CD1c-positive myeloid dendritic cell (primary cell): ENCODE results near the gene PRRG2.
A peak's percentile ranks its signal among the peaks of the same experiment; 100 is the strongest.

Source experiments
- DNase-seq: peaks from one replicate; pipeline ENCODE4 v3.0.0-alpha.2; 2016; ENCODE audit errors: extremely low spot score

The PRRG2 gene

DNA sequence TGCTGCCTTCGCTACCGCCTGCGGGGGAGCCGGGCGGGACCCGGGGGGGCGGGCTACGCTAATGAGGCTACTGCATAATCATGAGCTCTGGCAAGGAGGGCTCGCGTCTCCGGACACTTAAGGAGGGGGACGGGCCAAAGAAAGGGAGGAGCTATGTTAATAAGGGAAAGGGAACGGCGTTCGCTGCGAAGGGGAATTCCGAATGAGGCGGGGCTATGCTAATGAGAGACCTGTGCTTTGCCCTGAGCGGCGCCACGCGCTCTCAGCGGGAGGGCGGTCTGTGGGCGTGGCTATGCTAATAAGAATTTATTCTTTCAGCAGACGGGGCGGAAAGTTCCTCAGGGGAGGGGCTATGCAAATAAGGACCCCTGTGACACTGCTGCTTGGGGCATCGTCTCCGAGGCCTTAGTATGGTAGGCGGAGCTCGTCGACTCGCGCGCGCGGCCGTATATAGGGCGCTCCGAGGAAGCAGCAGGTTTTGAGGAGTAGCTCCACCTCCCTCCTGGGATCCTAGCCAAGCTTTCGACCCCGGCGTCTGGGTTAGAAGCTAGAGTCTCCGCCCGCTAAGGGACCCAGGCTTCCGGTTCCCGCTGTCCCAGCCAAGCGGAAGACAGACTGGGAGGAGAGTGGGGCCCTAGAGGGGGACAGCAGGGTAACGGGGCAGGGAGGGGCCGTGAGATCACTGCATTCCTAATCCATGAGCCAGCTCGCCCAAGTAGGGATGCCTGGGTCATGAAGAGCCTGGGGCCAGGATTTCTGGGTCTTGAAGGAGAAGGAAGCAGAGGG is 59.2 kb downstream of the PRRG2 start, which contains the start of gene RRAS:
RRAS (minus strand) TSS at position 31 of the 786 bp plus-strand sequence. CDS start 45 bp downstream, outside the sequence.
- peak; percentile 100 for DNase-seq
